ENCODE data around the gene SLC25A22.
A peak's percentile ranks its signal among the peaks of the same experiment; 100 is the strongest.

SLC25A22 gene

GRCh38 chr11:833114-833791 is 35.2 kb upstream of the SLC25A22 start:
- TF ChIP-seq CTCF (IDR thresholded peaks at IDR 0.05; ENCODE audit: insufficient read depth, low read length) = no peak
- TF ChIP-seq, protein P1, sequence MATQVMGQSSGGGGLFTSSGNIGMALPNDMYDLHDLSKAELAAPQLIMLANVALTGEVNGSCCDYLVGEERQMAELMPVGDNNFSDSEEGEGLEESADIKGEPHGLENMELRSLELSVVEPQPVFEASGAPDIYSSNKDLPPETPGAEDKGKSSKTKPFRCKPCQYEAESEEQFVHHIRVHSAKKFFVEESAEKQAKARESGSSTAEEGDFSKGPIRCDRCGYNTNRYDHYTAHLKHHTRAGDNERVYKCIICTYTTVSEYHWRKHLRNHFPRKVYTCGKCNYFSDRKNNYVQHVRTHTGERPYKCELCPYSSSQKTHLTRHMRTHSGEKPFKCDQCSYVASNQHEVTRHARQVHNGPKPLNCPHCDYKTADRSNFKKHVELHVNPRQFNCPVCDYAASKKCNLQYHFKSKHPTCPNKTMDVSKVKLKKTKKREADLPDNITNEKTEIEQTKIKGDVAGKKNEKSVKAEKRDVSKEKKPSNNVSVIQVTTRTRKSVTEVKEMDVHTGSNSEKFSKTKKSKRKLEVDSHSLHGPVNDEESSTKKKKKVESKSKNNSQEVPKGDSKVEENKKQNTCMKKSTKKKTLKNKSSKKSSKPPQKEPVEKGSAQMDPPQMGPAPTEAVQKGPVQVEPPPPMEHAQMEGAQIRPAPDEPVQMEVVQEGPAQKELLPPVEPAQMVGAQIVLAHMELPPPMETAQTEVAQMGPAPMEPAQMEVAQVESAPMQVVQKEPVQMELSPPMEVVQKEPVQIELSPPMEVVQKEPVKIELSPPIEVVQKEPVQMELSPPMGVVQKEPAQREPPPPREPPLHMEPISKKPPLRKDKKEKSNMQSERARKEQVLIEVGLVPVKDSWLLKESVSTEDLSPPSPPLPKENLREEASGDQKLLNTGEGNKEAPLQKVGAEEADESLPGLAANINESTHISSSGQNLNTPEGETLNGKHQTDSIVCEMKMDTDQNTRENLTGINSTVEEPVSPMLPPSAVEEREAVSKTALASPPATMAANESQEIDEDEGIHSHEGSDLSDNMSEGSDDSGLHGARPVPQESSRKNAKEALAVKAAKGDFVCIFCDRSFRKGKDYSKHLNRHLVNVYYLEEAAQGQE (IDR thresholded peaks at IDR 0.05; ENCODE audit: insufficient replicate concordance, low read depth) = no peak
- no peak for TF ChIP-seq GABPA (IDR thresholded peaks at IDR 0.05; ENCODE audit: low read depth)
- TF ChIP-seq POLR2AphosphoS5 (IDR thresholded peaks at IDR 0.05; ENCODE audit: low read depth) = no peak
- TF ChIP-seq SPI1 (IDR thresholded peaks at IDR 0.05; ENCODE audit: borderline replicate concordance, low read depth) = no peak
- Histone ChIP-seq H3K4me3 (replicated peaks; ENCODE audit: insufficient read depth, low read length) (peak overlapping the region; percentile 63), H3K27me3 (ENCODE audit: insufficient read depth, poor library complexity, severe bottlenecking) (peaks cover 9% of the 10 kb centered on the region), H3K27ac (replicated peaks) (0 out of 2 replicates have a peak overlapping the region, but pooled peaks have one; percentile 23)
- no peak for DNase-seq (ENCODE audit: low read depth in 1 of 2, low spot score in 1 of 2)

DNA sequence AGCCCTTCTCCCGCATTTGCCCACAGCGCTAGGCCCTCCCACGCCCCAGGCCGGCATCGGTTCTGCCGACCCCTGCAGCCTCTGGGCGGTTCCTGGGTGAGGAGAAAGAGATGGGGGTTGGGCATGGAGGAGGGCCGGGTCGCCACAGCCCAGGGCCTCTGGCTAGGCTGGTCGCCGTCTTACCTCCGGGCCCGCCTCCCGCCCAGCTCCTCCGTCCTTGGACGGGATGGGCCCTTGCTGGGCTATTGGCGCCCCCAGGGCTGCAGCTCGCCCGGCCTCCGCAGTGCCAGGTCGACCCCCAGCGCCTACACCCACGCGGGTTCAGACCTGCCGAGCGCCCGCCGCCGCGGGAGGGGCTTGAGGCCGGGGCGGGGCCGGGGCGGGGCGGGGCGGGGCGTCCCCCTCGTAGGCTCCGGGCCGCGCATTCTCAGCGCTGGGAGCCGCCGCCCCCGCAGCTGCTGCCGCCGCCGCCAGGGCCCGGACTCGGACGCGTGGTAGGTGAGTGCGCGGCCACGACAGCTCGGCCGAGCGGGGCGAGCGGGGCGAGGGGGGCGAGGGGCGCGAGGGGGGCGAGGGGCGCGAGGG is 34.5 kb upstream of the SLC25A22 start, which contains the start of gene CD151:
CD151 (plus strand) TSS at position 424 of the 585 bp plus-strand sequence. CDS start 3,118 bp downstream, outside the sequence.
- no peak for DNase-seq (ENCODE audit: low read depth in 1 of 2, low spot score in 1 of 2)
- peak within 1 kb of the TSS; percentile 63 for H3K4me3 ChIP-seq (replicated peaks; ENCODE audit: insufficient read depth, low read length)
- TF ChIP-seq CTCF (IDR thresholded peaks at IDR 0.05; ENCODE audit: insufficient read depth, low read length) (no peak), SPI1 (IDR thresholded peaks at IDR 0.05; ENCODE audit: borderline replicate concordance, low read depth) (no peak), POLR2AphosphoS5 (IDR thresholded peaks at IDR 0.05; ENCODE audit: low read depth) (no peak), GABPA (IDR thresholded peaks at IDR 0.05; ENCODE audit: low read depth) (no peak)
- TF ChIP-seq, protein P1 (IDR thresholded peaks at IDR 0.05; ENCODE audit: insufficient replicate concordance, low read depth) = no peak
- peak within 1 kb of the TSS; percentile 52 for H3K27ac ChIP-seq (replicated peaks)
- H3K27me3 ChIP-seq (ENCODE audit: insufficient read depth, poor library complexity, severe bottlenecking) = peaks cover 9% of the 10 kb centered on the region

DNA sequence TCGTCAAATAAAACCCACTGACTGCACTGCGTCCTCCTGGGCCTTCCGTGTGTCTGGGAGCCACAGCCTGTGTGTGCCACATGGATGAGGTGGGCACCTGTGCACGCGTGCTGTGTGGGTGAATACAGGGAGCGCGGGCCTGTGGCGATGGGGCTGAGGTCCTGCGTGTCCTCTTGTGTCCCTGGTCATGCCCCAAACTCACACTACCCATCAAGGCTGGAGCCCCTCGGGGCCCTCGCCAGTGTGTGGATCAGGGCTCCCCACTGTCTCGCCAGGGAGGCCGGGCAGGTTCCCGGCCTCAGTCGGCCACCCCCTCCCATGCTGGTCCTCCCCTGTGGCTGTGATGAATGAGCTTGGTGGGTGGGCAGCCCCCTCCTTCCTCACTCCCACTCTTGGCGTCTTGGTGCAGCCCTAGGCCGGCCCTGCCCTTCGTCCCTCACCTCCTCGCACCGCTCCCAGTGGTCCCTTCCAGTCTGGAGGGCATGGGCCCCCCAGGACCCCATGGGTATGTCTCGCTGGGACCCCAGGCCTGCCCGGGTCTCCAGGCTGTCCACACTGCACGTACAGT is 34.0 kb upstream of the SLC25A22 start:
- Histone ChIP-seq H3K4me3 (replicated peaks; ENCODE audit: insufficient read depth, low read length) (peak overlapping the region; percentile 63), H3K27me3 (ENCODE audit: insufficient read depth, poor library complexity, severe bottlenecking) (peaks cover 9% of the 10 kb centered on the region), H3K27ac (replicated peaks) (no peak overlapping the region; the same call in 1 of the 2 replicates)
- DNase-seq (ENCODE audit: low read depth in 1 of 2, low spot score in 1 of 2) = no peak
- TF ChIP-seq CTCF (IDR thresholded peaks at IDR 0.05; ENCODE audit: insufficient read depth, low read length) (no peak), SPI1 (IDR thresholded peaks at IDR 0.05; ENCODE audit: borderline replicate concordance, low read depth) (no peak), POLR2AphosphoS5 (IDR thresholded peaks at IDR 0.05; ENCODE audit: low read depth) (no peak), GABPA (IDR thresholded peaks at IDR 0.05; ENCODE audit: low read depth) (no peak)
- TF ChIP-seq, protein P1 (IDR thresholded peaks at IDR 0.05; ENCODE audit: insufficient replicate concordance, low read depth) = no peak
